Measurements from ENCODE around the gene LRRC10B.
"Not testable (repeated sequence)": the region's sequence is repeated elsewhere in the genome, so short reads cannot be mapped to it uniquely, and the experiment has no call there.

DNA sequence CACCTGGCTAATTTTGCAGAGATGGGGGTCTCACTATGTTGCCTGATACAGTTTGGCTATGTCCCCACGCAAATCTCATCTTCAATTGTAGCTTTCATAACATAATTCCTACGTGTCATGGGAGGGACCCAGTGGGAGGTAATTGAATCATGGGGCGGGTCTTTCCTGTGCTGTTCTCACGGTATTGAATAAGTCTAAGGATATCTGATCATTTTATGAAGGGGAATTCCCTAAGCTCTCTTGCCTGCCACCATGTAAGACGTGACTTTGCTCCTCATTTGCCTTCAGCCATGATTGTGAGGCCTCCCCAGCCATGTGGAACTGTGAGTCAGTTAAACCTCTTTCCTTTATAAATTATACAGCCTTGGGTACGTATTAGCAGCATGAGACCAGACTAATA, 40.9 kb upstream of the LRRC10B start:
- TF ChIP-seq CTCF (IDR thresholded peaks at IDR 0.05; ENCODE audit: poor library complexity); EZH2 (IDR thresholded peaks at IDR 0.05; ENCODE audit: borderline replicate concordance): not testable (repeated sequence)
